HepG2 (cell line): ENCODE measurements around the gene MUCL3. TPM values are rescaled to one million over a fixed set of nuclear protein-coding genes. Genes with fewer than 3 reads are reported as not detected.

Experiments
- GABPA ChIP-seq, 2 experiments: IDR thresholded peaks; 2 replicates each; pipeline ENCODE4 v1.6.1; 2011 to 2016; ENCODE audit warnings: low read depth in 2 of 2, low read length in 1 of 2, missing biosample characterization in 1 of 2, missing genetic modification characterization in 1 of 2
- GTF2F1 ChIP-seq: fragments of 150-350 bp; IDR thresholded peaks from 2 replicates; pipeline ENCODE4 v1.6.1; 2014; ENCODE audit warnings: low read length
- HOMEZ ChIP-seq: IDR thresholded peaks from 2 replicates; pipeline ENCODE4 v1.6.1; 2016; ENCODE audit warnings: low read depth
- NFE2L2 ChIP-seq: fragments of 150-350 bp; IDR thresholded peaks from 2 replicates; pipeline ENCODE4 v1.6.1; 2014; ENCODE audit warnings: low read length
- XBP1 ChIP-seq: sonication (generic); formaldehyde crosslinking; IDR thresholded peaks from 2 replicates; pipeline ENCODE4 v1.5.0; 2020; ENCODE audit warnings: missing genetic modification reagents
- ZFYVE20 ChIP-seq: sonication (generic); formaldehyde crosslinking; IDR thresholded peaks from 2 replicates; pipeline ENCODE4 v1.8.0; 2023; ENCODE audit warnings: low read depth, mild to moderate bottlenecking, moderate library complexity, missing genetic modification reagents, borderline replicate concordance
- ZNF124 ChIP-seq: sonication (generic); formaldehyde crosslinking; IDR thresholded peaks from 2 replicates; pipeline ENCODE4 v1.4.0; 2020; ENCODE audit warnings: missing genetic modification reagents
- ZNF253 ChIP-seq: sonication (generic); formaldehyde crosslinking; IDR thresholded peaks from 2 replicates; pipeline ENCODE4 v1.8.0; 2022; ENCODE audit warnings: mild to moderate bottlenecking, missing genetic modification reagents, borderline replicate concordance
- ZNF496 ChIP-seq: sonication (generic); formaldehyde crosslinking; IDR thresholded peaks from 2 replicates; pipeline ENCODE4 v1.8.1; 2023; ENCODE audit warnings: mild to moderate bottlenecking, moderate library complexity, missing genetic modification reagents; ENCODE audit not compliant: insufficient replicate concordance
- ZNF703 ChIP-seq: sonication (generic); formaldehyde crosslinking; IDR thresholded peaks from 2 replicates; pipeline ENCODE4 v1.5.1; 2020; ENCODE audit warnings: missing genetic modification reagents, mild to moderate bottlenecking, moderate library complexity, borderline replicate concordance
- polyA plus RNA-seq, 8 experiments: library from polyadenylated mRNA; depleted of rRNA in 3 of 8; stranded (reverse) in 7 of 8; unstranded in 1 of 8; fragments of >200 nt; fragmentation: Illumina TruSeq in 4 of 8; extraction: Trizol in 4 of 8; gene quantifications; 2 replicates each; pipeline versions ENCODE4 v1.2.1 to v1.2.3, GENCODE V29; 2011 to 2016; ENCODE audit warnings: low read depth in 4 of 8, missing spikeins in 1 of 8, mixed read lengths in 1 of 8; ENCODE audit not compliant: insufficient read depth in 1 of 8
- total RNA-seq, 5 experiments: library from RNA; depleted of rRNA; stranded (reverse); fragments of >200 nt; fragmentation: Illumina TruSeq; extraction: Trizol; gene quantifications; 2 replicates each; pipeline ENCODE4 v1.2.3, GENCODE V29; 2016; ENCODE audit warnings: low read depth in 1 of 5
- TF ChIP-seq, protein P1 (sequence below): fragments of 450-650 bp; IDR thresholded peaks from 2 replicates; pipeline ENCODE4 v1.6.1; 2017; ENCODE audit warnings: mild to moderate bottlenecking
- TF ChIP-seq, protein P2 (sequence below): sonication (generic); formaldehyde crosslinking; IDR thresholded peaks from 2 replicates; pipeline ENCODE4 v1.5.1; 2020; ENCODE audit warnings: missing genetic modification reagents, mild to moderate bottlenecking, borderline replicate concordance
- TF ChIP-seq, protein P3 (sequence below): sonication (generic); formaldehyde crosslinking; IDR thresholded peaks from 2 replicates; pipeline ENCODE4 v1.4.0; 2020; ENCODE audit warnings: missing genetic modification reagents, borderline replicate concordance
- TF ChIP-seq, protein P4 (sequence below): sonication (generic); formaldehyde crosslinking; IDR thresholded peaks from 2 replicates; pipeline ENCODE4 v1.8.1; 2022; ENCODE audit warnings: low read depth, mild to moderate bottlenecking, missing genetic modification reagents

MUCL3 gene
- total and polyA plus RNA-seq, 2 of the 13 experiments (the other 11 are each of a cell fraction or from before 2014, with no cell fraction given) = not detected

DNA sequence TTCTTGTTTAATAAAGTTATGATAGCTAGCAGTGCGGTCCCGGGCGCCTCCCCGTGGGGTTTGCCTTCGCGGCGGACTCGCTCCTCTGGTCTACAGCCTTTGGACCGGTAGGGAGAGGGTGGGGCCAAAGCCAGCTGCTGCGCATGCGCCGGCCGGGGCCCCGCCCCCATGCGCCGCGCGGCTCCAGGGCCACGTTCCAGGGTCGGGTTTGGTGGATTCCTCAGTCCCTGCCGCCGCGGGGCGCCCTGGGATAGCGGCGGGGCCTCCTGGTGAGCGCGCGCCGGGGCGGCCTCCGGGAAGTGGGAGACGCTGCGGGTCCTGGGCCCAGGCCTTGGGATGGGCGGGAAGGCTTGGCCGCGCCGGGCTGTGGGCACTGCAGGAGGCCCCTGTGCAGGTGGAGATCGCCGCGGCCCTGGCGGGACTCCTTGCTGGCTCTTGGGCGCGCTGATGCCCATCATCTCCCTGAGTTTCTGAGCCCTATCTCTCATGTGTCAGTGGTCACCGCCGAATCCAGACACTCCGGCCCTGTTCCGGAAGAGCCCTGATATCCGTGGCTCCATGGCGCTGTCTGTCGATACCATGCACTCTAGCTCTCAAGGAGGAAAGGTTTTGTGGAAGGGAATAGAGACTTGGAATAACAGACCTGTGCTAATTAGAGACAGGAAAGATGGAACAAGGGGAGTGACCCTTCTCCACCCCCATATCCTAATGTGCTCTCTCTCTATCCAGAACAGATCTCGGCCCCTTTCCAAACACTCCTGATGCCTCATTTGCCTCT is 26.5 kb upstream of the MUCL3 start, which contains the start of gene VARS2 (continued):
- TF ChIP-seq ZFYVE20 (peak; percentile 19; the same call in 1 of the 2 replicates), XBP1 (no peak), GTF2F1 (no peak), ZNF253 (CRISPR knock-in tag) (no peak; the same call in 1 of the 2 replicates), ZNF124 (CRISPR knock-in tag) (peak; percentile 90; the same call in 1 of the 2 replicates), ZNF496 (CRISPR knock-in tag) (no peak), HOMEZ (CRISPR knock-in tag) (no peak; the same call in 1 of the 2 replicates), NFE2L2 (no peak), GABPA (IDR thresholded peaks at IDR 0.05; ENCODE audit: low read depth, low read length) (no peak), GABPA (CRISPR knock-in tag; IDR thresholded peaks at IDR 0.05; ENCODE audit: low read depth) (0 out of 2 replicates have a peak, but pooled peaks have one; percentile 9), ZNF703 (CRISPR knock-in tag) (no peak; the same call in 1 of the 2 replicates)
- TF ChIP-seq, protein P1, sequence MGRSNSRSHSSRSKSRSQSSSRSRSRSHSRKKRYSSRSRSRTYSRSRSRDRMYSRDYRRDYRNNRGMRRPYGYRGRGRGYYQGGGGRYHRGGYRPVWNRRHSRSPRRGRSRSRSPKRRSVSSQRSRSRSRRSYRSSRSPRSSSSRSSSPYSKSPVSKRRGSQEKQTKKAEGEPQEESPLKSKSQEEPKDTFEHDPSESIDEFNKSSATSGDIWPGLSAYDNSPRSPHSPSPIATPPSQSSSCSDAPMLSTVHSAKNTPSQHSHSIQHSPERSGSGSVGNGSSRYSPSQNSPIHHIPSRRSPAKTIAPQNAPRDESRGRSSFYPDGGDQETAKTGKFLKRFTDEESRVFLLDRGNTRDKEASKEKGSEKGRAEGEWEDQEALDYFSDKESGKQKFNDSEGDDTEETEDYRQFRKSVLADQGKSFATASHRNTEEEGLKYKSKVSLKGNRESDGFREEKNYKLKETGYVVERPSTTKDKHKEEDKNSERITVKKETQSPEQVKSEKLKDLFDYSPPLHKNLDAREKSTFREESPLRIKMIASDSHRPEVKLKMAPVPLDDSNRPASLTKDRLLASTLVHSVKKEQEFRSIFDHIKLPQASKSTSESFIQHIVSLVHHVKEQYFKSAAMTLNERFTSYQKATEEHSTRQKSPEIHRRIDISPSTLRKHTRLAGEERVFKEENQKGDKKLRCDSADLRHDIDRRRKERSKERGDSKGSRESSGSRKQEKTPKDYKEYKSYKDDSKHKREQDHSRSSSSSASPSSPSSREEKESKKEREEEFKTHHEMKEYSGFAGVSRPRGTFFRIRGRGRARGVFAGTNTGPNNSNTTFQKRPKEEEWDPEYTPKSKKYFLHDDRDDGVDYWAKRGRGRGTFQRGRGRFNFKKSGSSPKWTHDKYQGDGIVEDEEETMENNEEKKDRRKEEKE = no peak
- TF ChIP-seq, protein P2, sequence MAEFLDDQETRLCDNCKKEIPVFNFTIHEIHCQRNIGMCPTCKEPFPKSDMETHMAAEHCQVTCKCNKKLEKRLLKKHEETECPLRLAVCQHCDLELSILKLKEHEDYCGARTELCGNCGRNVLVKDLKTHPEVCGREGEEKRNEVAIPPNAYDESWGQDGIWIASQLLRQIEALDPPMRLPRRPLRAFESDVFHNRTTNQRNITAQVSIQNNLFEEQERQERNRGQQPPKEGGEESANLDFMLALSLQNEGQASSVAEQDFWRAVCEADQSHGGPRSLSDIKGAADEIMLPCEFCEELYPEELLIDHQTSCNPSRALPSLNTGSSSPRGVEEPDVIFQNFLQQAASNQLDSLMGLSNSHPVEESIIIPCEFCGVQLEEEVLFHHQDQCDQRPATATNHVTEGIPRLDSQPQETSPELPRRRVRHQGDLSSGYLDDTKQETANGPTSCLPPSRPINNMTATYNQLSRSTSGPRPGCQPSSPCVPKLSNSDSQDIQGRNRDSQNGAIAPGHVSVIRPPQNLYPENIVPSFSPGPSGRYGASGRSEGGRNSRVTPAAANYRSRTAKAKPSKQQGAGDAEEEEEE = no peak
- TF ChIP-seq, protein P3, sequence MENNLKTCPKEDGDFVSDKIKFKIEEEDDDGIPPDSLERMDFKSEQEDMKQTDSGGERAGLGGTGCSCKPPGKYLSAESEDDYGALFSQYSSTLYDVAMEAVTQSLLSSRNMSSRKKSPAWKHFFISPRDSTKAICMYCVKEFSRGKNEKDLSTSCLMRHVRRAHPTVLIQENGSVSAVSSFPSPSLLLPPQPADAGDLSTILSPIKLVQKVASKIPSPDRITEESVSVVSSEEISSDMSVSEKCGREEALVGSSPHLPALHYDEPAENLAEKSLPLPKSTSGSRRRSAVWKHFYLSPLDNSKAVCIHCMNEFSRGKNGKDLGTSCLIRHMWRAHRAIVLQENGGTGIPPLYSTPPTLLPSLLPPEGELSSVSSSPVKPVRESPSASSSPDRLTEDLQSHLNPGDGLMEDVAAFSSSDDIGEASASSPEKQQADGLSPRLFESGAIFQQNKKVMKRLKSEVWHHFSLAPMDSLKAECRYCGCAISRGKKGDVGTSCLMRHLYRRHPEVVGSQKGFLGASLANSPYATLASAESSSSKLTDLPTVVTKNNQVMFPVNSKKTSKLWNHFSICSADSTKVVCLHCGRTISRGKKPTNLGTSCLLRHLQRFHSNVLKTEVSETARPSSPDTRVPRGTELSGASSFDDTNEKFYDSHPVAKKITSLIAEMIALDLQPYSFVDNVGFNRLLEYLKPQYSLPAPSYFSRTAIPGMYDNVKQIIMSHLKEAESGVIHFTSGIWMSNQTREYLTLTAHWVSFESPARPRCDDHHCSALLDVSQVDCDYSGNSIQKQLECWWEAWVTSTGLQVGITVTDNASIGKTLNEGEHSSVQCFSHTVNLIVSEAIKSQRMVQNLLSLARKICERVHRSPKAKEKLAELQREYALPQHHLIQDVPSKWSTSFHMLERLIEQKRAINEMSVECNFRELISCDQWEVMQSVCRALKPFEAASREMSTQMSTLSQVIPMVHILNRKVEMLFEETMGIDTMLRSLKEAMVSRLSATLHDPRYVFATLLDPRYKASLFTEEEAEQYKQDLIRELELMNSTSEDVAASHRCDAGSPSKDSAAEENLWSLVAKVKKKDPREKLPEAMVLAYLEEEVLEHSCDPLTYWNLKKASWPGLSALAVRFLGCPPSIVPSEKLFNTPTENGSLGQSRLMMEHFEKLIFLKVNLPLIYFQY (CRISPR knock-in tag) = peak; percentile 90
- TF ChIP-seq, protein P4, sequence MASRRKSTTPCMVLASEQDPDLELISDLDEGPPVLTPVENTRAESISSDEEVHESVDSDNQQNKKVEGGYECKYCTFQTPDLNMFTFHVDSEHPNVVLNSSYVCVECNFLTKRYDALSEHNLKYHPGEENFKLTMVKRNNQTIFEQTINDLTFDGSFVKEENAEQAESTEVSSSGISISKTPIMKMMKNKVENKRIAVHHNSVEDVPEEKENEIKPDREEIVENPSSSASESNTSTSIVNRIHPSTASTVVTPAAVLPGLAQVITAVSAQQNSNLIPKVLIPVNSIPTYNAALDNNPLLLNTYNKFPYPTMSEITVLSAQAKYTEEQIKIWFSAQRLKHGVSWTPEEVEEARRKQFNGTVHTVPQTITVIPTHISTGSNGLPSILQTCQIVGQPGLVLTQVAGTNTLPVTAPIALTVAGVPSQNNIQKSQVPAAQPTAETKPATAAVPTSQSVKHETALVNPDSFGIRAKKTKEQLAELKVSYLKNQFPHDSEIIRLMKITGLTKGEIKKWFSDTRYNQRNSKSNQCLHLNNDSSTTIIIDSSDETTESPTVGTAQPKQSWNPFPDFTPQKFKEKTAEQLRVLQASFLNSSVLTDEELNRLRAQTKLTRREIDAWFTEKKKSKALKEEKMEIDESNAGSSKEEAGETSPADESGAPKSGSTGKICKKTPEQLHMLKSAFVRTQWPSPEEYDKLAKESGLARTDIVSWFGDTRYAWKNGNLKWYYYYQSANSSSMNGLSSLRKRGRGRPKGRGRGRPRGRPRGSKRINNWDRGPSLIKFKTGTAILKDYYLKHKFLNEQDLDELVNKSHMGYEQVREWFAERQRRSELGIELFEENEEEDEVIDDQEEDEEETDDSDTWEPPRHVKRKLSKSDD (CRISPR knock-in tag) = peak; percentile 72
